Measurements from ENCODE around the gene COL28A1. TPM values are rescaled to one million over a fixed set of nuclear protein-coding genes. Genes with fewer than 3 reads are reported as not detected.

COL28A1 gene
- total and polyA plus RNA-seq, 7 donors = 0.29 to 6.3 (median 1.9) TPM

GRCh38 chr7:7490003-7490402, 45.7 kb downstream of the COL28A1 start:
- peaks cover 0 to 13% of the 10 kb centered on the region in 2 donors for H3K36me3 ChIP-seq (ENCODE audit: insufficient read depth in 1 of 2, low read depth in 1 of 2)
- no peaks in the 10 kb centered on the region for H3K4me1 ChIP-seq
- TF ChIP-seq CTCF (IDR thresholded peaks at IDR 0.05) = no peak
- no peaks in the 10 kb centered on the region for H3K27me3 ChIP-seq (ENCODE audit: insufficient read depth in 3 of 3, low read length in 2 of 3)
- intact Hi-C loops (cut with DNase I) = no loop called here
- no peak overlapping the region for H3K4me3 ChIP-seq
- H3K9me3 ChIP-seq = no peaks in the 10 kb centered on the region
- ATAC-seq (no peak), DNase-seq (no peak)
- WGBS, 3 donors = 51 to 65% (median 59%) methylated on average over 2 of the region's 2 CpGs
- no peak overlapping the region for H3K27ac ChIP-seq

GRCh38 chr7:7489546-7489945, 46.1 kb downstream of the COL28A1 start:
- Histone ChIP-seq H3K9me3 (no peaks in the 10 kb centered on the region), H3K36me3 (ENCODE audit: insufficient read depth in 1 of 2, low read depth in 1 of 2) (peaks cover 0 to 13% of the 10 kb centered on the region in 2 donors), H3K4me1 (no peaks in the 10 kb centered on the region), H3K4me3 (no peak overlapping the region), H3K27me3 (ENCODE audit: insufficient read depth in 3 of 3, low read length in 2 of 3) (no peaks in the 10 kb centered on the region), H3K27ac (no peak overlapping the region)
- ATAC-seq = peak in 1 of 4 donors; percentile 53
- intact Hi-C loops (cut with DNase I) = no loop called here
- no peak for DNase-seq
- WGBS, 3 donors = 82 to 92% (median 87%) methylated on average over 2 of the region's 2 CpGs
- no peak for TF ChIP-seq CTCF (IDR thresholded peaks at IDR 0.05)

GRCh38 chr7:7486362-7486761, 49.3 kb downstream of the COL28A1 start:
- Histone ChIP-seq H3K27me3 (ENCODE audit: insufficient read depth in 3 of 3, low read length in 2 of 3) (no peaks in the 10 kb centered on the region), H3K36me3 (ENCODE audit: insufficient read depth in 1 of 2, low read depth in 1 of 2) (peaks cover 0 to 21% of the 10 kb centered on the region in 2 donors), H3K4me3 (no peak overlapping the region), H3K4me1 (no peaks in the 10 kb centered on the region), H3K27ac (no peak overlapping the region), H3K9me3 (no peaks in the 10 kb centered on the region)
- DNase-seq (no peak), ATAC-seq (no peak)
- no peak for TF ChIP-seq CTCF (IDR thresholded peaks at IDR 0.05)
- 88 to 94% (median 91%) methylated on average over 3 of the region's 3 CpGs for WGBS, 3 donors
- intact Hi-C loops (cut with DNase I) = no loop called here

GRCh38 chr7:7484072-7484471, 51.6 kb downstream of the COL28A1 start:
- TF ChIP-seq CTCF (IDR thresholded peaks at IDR 0.05) = no peak
- intact Hi-C loops (cut with DNase I) = no loop called here
- Histone ChIP-seq H3K27ac (no peak overlapping the region), H3K4me3 (no peak overlapping the region), H3K36me3 (ENCODE audit: insufficient read depth in 1 of 2, low read depth in 1 of 2) (peaks cover 0 to 15% of the 10 kb centered on the region in 2 donors), H3K27me3 (ENCODE audit: insufficient read depth in 3 of 3, low read length in 2 of 3) (no peaks in the 10 kb centered on the region), H3K4me1 (no peaks in the 10 kb centered on the region), H3K9me3 (no peaks in the 10 kb centered on the region)
- WGBS, 3 donors = 95 to 100% (median 95%) methylated on average over 1 of the region's 1 CpG
- ATAC-seq (no peak), DNase-seq (no peak)

- no peak overlapping the region for H3K4me3 ChIP-seq
- no peak for DNase-seq
- H3K27me3 ChIP-seq (ENCODE audit: insufficient read depth in 3 of 3, low read length in 2 of 3) = no peaks in the 10 kb centered on the region
- 94 to 96% (median 95%) methylated on average over 2 of the region's 2 CpGs for WGBS, 3 donors
- no peaks in the 10 kb centered on the region for H3K4me1 ChIP-seq
- no peak overlapping the region for H3K27ac ChIP-seq
- no peak for TF ChIP-seq CTCF (IDR thresholded peaks at IDR 0.05)
- intact Hi-C loops (cut with DNase I) = no loop called here
- H3K9me3 ChIP-seq = no peaks in the 10 kb centered on the region
- no peak for ATAC-seq
- H3K36me3 ChIP-seq (ENCODE audit: insufficient read depth in 1 of 2, low read depth in 1 of 2) = peaks cover 0 to 8% of the 10 kb centered on the region in 2 donors
These were observed 53.9 kb downstream of the COL28A1 start for GRCh38 chr7:7481802-7482201.

Measured in psoas muscle (tissue), 8 donors.